ENCODE results near the gene XYLT2. TPM values are rescaled to one million over a fixed set of nuclear protein-coding genes. Genes with fewer than 3 reads are reported as not detected.

XYLT2 gene
- total and polyA plus RNA-seq, 9 of the 15 experiments (the other 6 are each of a cell fraction or from before 2014, with no cell fraction given) = 0.63 to 9.1 (median 4.3) TPM

- TF ChIP-seq ID3 (CRISPR knock-in tag; IDR thresholded peaks at IDR 0.05) = no peak
- no peak for TF ChIP-seq ID3 (tag; IDR thresholded peaks at IDR 0.05)
- TF ChIP-seq ZBTB49 (CRISPR knock-in tag; IDR thresholded peaks at IDR 0.05; ENCODE audit: borderline replicate concordance) = no peak
- TF ChIP-seq SMARCA4 (IDR thresholded peaks at IDR 0.05) = no peak
- no peak for TF ChIP-seq ZNF785 (CRISPR knock-in tag; IDR thresholded peaks at IDR 0.05)
- no peak for TF ChIP-seq TSHZ1 (CRISPR knock-in tag; IDR thresholded peaks at IDR 0.05)
- no peak for TF ChIP-seq ZBTB33 (CRISPR knock-in tag; IDR thresholded peaks at IDR 0.05)
- no peak for TF ChIP-seq MAFF (IDR thresholded peaks at IDR 0.05; ENCODE audit: low read length)
Observed at GRCh38 chr17:50350733-50351132, 4.8 kb downstream of the XYLT2 start (continued).

All from K562 (cell line).